ENCODE measurements around the gene ITGAV. TPM values are rescaled to one million over a fixed set of nuclear protein-coding genes. Genes with fewer than 3 reads are reported as not detected.

Gene ITGAV
- total and polyA plus RNA-seq, 8 donors, result 9.0 to 83.3 (median 29.4) TPM

DNA sequence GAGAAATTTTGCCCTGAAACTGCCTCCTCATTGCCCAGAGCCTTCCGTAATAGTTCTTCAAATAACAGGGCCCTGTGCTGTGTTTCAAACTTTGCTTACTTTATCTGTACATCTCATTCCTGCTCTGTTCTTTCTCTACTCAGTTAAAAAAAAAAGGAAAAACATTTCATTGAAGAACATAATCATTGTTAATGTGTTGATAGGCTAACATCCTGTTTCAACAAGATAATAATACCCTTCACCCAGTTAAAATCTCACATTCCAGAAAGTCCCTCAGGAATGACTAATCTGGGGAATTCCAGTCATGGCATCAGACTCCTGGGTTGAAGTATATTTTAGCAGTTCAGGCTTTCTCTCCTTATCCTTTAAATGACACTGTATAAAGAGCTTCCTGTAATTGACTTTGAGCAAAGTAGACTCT, 45.6 kb upstream of the ITGAV start:
- Histone ChIP-seq H3K4me3 (no peak overlapping the region), H3K36me3 (no peaks in the 10 kb centered on the region), H3K27ac (peak overlapping the region in 2 of 4 donors; percentile 59 to 74), H3K27me3 (no peaks in the 10 kb centered on the region), H3K4me1 (peaks cover 0 to 13% (median 0%) of the 10 kb centered on the region in 3 donors), H3K9me3 (no peaks in the 10 kb centered on the region)
- DNase-seq (no peak), FAIRE-seq (peak; percentile 73), ATAC-seq (peak; percentile 38 to 90 (median 84))
- 67 to 78% methylated on average over 1 of the region's 1 CpG for WGBS, 2 donors
- intact Hi-C loops (cut with DNase I), result no loop called here
- TF ChIP-seq, protein P1, sequence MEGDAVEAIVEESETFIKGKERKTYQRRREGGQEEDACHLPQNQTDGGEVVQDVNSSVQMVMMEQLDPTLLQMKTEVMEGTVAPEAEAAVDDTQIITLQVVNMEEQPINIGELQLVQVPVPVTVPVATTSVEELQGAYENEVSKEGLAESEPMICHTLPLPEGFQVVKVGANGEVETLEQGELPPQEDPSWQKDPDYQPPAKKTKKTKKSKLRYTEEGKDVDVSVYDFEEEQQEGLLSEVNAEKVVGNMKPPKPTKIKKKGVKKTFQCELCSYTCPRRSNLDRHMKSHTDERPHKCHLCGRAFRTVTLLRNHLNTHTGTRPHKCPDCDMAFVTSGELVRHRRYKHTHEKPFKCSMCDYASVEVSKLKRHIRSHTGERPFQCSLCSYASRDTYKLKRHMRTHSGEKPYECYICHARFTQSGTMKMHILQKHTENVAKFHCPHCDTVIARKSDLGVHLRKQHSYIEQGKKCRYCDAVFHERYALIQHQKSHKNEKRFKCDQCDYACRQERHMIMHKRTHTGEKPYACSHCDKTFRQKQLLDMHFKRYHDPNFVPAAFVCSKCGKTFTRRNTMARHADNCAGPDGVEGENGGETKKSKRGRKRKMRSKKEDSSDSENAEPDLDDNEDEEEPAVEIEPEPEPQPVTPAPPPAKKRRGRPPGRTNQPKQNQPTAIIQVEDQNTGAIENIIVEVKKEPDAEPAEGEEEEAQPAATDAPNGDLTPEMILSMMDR (IDR thresholded peaks at IDR 0.05), result no peak

DNA sequence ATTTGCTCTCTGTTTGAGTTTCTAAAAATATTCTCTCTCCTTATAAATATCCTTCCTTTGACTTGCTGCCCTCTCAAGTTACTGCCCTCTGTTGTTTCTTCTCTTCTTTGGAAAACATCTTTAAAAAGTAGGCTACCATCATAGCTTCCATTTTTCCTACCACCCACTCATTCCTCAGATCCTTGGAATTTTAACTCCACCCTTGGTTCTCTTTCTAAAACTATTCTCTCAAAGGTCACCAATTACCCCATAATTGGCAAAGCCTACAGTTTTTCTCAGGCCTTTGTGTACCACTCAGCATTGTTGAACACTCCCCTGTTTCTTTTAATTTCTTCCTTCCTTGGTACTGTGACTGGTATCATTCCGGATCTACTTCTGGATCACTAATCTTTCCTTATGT, 43.0 kb upstream of the ITGAV start:
- no peak overlapping the region for H3K27ac ChIP-seq
- TF ChIP-seq, protein P1 (IDR thresholded peaks at IDR 0.05), result no peak
- 0 to 23% methylated on average over 1 of the region's 1 CpG for WGBS, 2 donors
- DNase-seq, result no peak
- H3K4me3 ChIP-seq, result no peak overlapping the region
- intact Hi-C loops (cut with DNase I), result no loop called here
- no peak for ATAC-seq
- no peaks in the 10 kb centered on the region for H3K27me3 ChIP-seq
- no peaks in the 10 kb centered on the region for H3K36me3 ChIP-seq
- no peak for FAIRE-seq
- peaks cover 0 to 13% (median 0%) of the 10 kb centered on the region in 3 donors for H3K4me1 ChIP-seq
- no peaks in the 10 kb centered on the region for H3K9me3 ChIP-seq

DNA sequence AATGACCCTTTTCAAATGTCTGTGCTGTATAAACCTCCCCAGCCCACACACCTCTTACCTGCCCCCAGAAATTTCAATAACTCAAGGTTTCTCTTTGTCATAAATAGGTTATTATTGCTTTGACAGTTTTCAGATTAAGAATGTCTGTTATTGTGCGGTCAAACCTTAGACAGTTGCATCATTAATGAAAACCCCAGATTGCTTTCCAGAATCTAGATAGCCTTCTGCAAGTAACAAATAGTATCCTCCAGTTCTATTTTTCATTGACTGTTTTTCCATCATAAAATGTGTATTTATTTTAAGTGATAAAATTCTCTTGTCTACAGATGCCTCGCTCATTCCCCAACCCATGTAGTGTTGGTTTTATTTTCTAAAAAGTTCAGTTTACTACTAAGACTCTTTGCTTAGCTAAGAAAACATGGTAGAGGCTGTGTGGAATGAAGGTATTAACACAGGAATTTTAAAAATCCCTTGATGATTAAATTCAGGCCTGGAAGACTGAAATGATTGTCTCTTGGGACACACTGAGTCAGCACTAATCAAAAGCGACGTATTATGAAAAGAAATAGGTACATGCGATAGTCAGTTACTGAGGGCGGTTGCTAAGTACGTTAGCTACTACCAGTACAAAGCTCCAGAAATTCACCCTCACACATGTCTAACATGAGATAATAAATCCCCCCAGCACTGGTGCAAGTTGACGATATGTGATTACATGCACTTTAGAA, 38.4 kb upstream of the ITGAV start:
- no peak for ATAC-seq
- 80 to 91% methylated on average over 8 of the region's 8 CpGs for WGBS, 2 donors
- TF ChIP-seq, protein P1 (IDR thresholded peaks at IDR 0.05), result no peak

DNA sequence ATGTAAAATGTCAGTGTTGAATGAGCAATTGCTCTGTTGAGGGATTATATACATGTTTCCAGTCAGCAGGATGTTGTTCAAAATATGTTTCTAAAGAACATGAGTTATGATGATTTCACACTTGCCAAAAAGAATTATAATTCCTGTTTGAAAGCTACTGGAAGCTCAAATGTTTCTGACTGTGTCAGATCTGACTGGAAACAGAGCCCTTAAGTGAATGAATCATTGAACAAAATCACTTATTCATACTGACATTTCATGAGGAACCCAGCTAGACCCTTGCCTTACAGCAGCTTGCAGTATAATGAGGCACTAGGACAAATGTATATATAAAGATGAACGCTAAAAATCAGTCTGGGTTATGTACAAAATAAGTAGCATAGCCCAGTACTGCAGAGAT, 35.4 kb upstream of the ITGAV start:
- H3K4me1 ChIP-seq, result no peaks in the 10 kb centered on the region

More for the DNA sequence above, 38.4 kb upstream of the ITGAV start:
- intact Hi-C loops (cut with DNase I), result no loop called here
- H3K9me3 ChIP-seq, result no peaks in the 10 kb centered on the region
- H3K27me3 ChIP-seq, result no peaks in the 10 kb centered on the region
- H3K4me3 ChIP-seq, result no peak overlapping the region
- H3K36me3 ChIP-seq, result no peaks in the 10 kb centered on the region
- no peak for DNase-seq
- H3K4me1 ChIP-seq, result no peaks in the 10 kb centered on the region
- no peak overlapping the region for H3K27ac ChIP-seq
- no peak for FAIRE-seq

More for the DNA sequence above, 35.4 kb upstream of the ITGAV start:
- Histone ChIP-seq H3K4me3 (no peak overlapping the region), H3K27me3 (no peaks in the 10 kb centered on the region), H3K9me3 (no peaks in the 10 kb centered on the region), H3K27ac (no peak overlapping the region), H3K36me3 (no peaks in the 10 kb centered on the region)
- WGBS, 2 donors, result 78 to 86% methylated on average over 1 of the region's 1 CpG
- DNase-seq (no peak), ATAC-seq (no peak), FAIRE-seq (no peak)
- intact Hi-C loops (cut with DNase I), result no loop called here
- TF ChIP-seq, protein P1 (IDR thresholded peaks at IDR 0.05), result no peak

Measured in pancreas (tissue), 10 donors.